Measurements from ENCODE around the gene AKR1C4.

The AKR1C4 gene

DNA sequence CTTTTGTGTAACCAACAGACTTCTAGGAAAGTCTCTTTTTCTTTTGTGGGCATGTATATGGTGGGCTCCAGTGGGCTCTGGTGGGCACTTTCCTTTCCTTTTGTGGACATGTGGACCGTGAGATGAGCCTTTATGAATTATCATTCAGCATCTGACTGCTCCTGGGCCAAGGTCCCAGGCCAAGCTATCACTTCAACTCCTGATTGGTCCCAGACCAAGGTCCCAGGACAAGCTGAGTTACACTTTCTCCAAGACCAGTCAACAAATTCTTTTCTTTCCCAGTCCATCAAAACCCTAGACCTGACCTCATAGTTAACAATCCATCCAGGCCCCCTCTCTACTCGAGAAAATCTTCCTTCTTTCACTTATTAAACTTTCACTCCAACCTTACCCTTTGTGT is 12.7 kb upstream of the AKR1C4 start:
- DNase-seq (ENCODE audit: low spot score) = no peak
- TF ChIP-seq, protein P1, sequence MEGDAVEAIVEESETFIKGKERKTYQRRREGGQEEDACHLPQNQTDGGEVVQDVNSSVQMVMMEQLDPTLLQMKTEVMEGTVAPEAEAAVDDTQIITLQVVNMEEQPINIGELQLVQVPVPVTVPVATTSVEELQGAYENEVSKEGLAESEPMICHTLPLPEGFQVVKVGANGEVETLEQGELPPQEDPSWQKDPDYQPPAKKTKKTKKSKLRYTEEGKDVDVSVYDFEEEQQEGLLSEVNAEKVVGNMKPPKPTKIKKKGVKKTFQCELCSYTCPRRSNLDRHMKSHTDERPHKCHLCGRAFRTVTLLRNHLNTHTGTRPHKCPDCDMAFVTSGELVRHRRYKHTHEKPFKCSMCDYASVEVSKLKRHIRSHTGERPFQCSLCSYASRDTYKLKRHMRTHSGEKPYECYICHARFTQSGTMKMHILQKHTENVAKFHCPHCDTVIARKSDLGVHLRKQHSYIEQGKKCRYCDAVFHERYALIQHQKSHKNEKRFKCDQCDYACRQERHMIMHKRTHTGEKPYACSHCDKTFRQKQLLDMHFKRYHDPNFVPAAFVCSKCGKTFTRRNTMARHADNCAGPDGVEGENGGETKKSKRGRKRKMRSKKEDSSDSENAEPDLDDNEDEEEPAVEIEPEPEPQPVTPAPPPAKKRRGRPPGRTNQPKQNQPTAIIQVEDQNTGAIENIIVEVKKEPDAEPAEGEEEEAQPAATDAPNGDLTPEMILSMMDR (IDR thresholded peaks at IDR 0.05; ENCODE audit: borderline replicate concordance, control extremely low read depth, extremely low read depth, insufficient read depth, missing control alignments) = no peak
- in situ Hi-C loops (cut with MboI; ENCODE audit: low sequenced_read_pairs, unreplicated experiment) = no loop called here

- TF ChIP-seq, protein P1 (IDR thresholded peaks at IDR 0.05; ENCODE audit: borderline replicate concordance, control extremely low read depth, extremely low read depth, insufficient read depth, missing control alignments) = no peak
- in situ Hi-C loops (cut with MboI; ENCODE audit: low sequenced_read_pairs, unreplicated experiment) = no loop called here
- no peak for DNase-seq (ENCODE audit: low spot score)
Observed at GRCh38 chr10:5184987-5185775, 11.5 kb upstream of the AKR1C4 start, which contains the start of gene AKR1C8. TSS of gene AKR1C8 (minus strand) at chr10:5185150. CDS start at chr10:5185104, 46 bp downstream.

GRCh38 chr10:5187867-5188266 is 8.8 kb upstream of the AKR1C4 start:
- in situ Hi-C loops (cut with MboI; ENCODE audit: low sequenced_read_pairs, unreplicated experiment) = no loop called here
- TF ChIP-seq, protein P1 (IDR thresholded peaks at IDR 0.05; ENCODE audit: borderline replicate concordance, control extremely low read depth, extremely low read depth, insufficient read depth, missing control alignments) = no peak
- no peak for DNase-seq (ENCODE audit: low spot score)

- DNase-seq (ENCODE audit: low spot score) = no peak
- TF ChIP-seq, protein P1 (IDR thresholded peaks at IDR 0.05; ENCODE audit: borderline replicate concordance, control extremely low read depth, extremely low read depth, insufficient read depth, missing control alignments) = no peak
- in situ Hi-C loops (cut with MboI; ENCODE audit: low sequenced_read_pairs, unreplicated experiment) = no loop called here
Observed at GRCh38 chr10:5188358-5188757, 8.3 kb upstream of the AKR1C4 start.

DNA sequence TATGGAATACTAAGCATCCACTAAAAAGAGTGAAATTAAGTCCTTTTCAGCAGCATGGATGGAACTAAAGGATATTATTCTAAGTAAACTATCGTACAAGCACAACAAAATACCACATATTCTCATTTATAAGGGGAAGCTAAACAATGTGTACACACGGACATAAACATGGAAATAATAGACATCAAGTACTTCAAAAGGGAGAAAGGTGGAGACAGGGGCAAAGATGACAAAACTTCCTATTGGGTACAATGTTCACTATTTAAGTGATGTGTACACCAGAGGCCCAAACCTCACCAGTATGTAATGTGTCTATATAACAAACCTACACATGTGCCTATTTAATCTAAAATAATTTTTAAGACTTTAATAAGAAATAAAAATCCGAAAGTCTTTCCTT is 2.2 kb upstream of the AKR1C4 start:
- no peak for DNase-seq (ENCODE audit: low spot score)
- in situ Hi-C loops (cut with MboI; ENCODE audit: low sequenced_read_pairs, unreplicated experiment) = no loop called here
- TF ChIP-seq, protein P1 (IDR thresholded peaks at IDR 0.05; ENCODE audit: borderline replicate concordance, control extremely low read depth, extremely low read depth, insufficient read depth, missing control alignments) = no peak

DNA sequence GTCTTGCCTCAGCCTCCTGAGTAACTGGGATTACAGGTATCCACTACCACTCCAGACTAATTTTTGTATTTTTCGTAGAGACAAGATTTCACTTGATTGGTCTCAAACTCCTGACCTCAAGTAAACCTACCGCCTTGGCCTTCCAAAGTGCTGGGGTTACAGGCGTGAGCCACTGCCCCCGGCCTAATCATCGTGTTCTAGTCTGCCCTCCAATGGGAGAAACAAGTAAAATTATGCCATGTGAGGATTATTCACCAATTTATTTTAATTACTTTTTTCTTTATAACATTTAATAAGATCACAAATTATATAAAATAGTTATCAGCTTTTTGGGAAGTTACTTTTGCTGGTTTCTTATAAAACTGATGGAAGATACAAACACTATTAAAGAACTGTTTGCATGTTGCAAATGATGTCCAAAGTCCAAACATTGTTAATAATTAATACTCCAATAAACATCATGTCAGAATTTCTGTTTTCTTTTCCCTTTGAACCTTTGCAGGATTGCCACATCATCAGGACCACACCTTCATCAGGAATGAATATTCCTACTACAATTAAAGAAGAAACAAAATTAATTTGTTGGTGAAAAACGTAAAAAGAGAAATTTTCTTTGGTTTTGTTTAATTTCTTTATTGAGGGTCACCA is 786 bp upstream of the AKR1C4 start:
- DNase-seq (ENCODE audit: low spot score) = no peak
- in situ Hi-C loops (cut with MboI; ENCODE audit: low sequenced_read_pairs, unreplicated experiment) = no loop called here
- TF ChIP-seq, protein P1 (IDR thresholded peaks at IDR 0.05; ENCODE audit: borderline replicate concordance, control extremely low read depth, extremely low read depth, insufficient read depth, missing control alignments) = no peak

Data from GM13976 (cell line).